ENCODE results near the gene PTK6.
"Not testable (repeated sequence)": the region's sequence is repeated elsewhere in the genome, so short reads cannot be mapped to it uniquely, and the experiment has no call there.

Gene PTK6

DNA sequence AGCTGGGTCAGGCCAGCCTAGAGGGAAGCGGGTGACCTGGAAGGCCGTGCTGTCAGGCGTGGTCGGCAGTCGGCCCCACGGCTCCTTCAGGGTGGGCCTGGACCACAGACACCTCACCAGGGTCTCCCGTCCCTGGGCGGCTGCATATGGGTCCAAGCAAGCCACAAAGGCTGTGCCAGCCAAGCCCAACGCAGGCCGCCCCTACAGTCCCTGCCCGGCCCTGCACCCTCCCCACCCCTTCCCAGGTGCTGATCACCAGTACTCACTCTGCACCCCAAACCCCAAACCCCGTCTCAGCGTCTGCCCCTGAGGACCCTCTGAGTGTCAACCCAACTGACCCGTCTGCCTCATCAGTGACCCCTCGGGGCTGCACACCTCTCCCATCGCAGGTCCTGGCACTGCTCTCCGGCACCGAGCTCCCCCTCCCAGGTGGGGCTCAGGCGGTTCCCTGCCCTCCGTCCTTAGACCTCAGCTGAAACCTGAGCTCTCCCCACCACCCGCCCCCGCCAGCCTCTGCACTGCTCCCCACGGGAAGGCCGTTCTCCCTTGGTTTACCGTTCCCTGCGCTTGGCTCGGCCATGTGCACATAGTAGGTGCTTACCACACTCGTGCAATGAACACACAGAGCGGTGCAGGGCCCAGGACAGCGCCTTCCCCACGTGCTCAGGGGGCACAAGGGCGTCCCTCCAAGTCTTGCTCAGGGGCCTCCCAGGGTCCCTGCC lies 18.1 kb downstream of the PTK6 start:
- no peak for DNase-seq (ENCODE audit: low read depth, low spot score)
- H3K9me3 ChIP-seq (ENCODE audit: control insufficient read depth, insufficient read depth, low read length) = no peaks in the 10 kb centered on the region
- peaks cover 13% of the 10 kb centered on the region; the same call in 1 of the 2 replicates for H3K36me3 ChIP-seq (ENCODE audit: control insufficient read depth, insufficient read depth, low read length)
- H3K4me3 ChIP-seq (ENCODE audit: low read length) = no peak overlapping the region; the same call in 1 of the 2 replicates
- no peak overlapping the region for H3K27ac ChIP-seq (ENCODE audit: low read length)
- WGBS (ENCODE audit: insufficient coverage, insufficient read length) = no CpG with 5 or more reads among the region's 32 CpGs
- H3K27me3 ChIP-seq (ENCODE audit: control insufficient read depth, insufficient read depth, low read length) = no peaks in the 10 kb centered on the region
- H3K4me1 ChIP-seq (ENCODE audit: control insufficient read depth, insufficient read depth, low read length) = peaks cover 4% of the 10 kb centered on the region

DNA sequence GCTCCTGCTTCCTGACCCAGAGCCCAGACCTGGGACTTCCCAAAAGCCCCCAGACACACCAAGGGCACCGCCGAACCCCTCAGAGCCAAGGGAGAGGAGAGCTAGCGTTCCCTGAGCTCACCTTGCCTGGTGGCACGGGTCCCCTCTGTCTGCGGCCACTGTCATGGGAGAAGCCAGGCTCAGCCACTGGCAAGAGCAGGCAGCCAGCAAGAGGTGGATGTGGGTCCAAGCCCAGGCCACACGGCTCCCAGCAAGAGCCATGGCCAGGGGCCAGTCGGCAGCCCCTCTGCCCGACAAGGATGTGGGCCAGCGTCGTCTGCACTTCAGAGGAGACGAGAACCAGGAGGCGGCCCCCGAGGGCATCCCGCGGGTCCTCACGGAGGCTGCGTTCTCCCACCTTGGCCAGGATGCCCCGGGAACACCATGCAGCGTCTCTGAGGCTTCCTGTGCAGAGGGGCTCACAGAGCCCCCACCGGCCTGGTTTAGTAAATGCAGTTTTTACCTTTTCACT lies 18.8 kb downstream of the PTK6 start:
- WGBS (ENCODE audit: insufficient coverage, insufficient read length) = no CpG with 5 or more reads among the region's 20 CpGs
- Histone ChIP-seq H3K36me3 (ENCODE audit: control insufficient read depth, insufficient read depth, low read length) (peaks cover 12% of the 10 kb centered on the region; the same call in 1 of the 2 replicates), H3K9me3 (ENCODE audit: control insufficient read depth, insufficient read depth, low read length) (no peaks in the 10 kb centered on the region), H3K27ac (ENCODE audit: low read length) (no peak overlapping the region), H3K4me3 (ENCODE audit: low read length) (no peak overlapping the region), H3K4me1 (ENCODE audit: control insufficient read depth, insufficient read depth, low read length) (peaks cover 4% of the 10 kb centered on the region), H3K27me3 (ENCODE audit: control insufficient read depth, insufficient read depth, low read length) (no peaks in the 10 kb centered on the region)
- DNase-seq (ENCODE audit: low read depth, low spot score) = no peak

DNA sequence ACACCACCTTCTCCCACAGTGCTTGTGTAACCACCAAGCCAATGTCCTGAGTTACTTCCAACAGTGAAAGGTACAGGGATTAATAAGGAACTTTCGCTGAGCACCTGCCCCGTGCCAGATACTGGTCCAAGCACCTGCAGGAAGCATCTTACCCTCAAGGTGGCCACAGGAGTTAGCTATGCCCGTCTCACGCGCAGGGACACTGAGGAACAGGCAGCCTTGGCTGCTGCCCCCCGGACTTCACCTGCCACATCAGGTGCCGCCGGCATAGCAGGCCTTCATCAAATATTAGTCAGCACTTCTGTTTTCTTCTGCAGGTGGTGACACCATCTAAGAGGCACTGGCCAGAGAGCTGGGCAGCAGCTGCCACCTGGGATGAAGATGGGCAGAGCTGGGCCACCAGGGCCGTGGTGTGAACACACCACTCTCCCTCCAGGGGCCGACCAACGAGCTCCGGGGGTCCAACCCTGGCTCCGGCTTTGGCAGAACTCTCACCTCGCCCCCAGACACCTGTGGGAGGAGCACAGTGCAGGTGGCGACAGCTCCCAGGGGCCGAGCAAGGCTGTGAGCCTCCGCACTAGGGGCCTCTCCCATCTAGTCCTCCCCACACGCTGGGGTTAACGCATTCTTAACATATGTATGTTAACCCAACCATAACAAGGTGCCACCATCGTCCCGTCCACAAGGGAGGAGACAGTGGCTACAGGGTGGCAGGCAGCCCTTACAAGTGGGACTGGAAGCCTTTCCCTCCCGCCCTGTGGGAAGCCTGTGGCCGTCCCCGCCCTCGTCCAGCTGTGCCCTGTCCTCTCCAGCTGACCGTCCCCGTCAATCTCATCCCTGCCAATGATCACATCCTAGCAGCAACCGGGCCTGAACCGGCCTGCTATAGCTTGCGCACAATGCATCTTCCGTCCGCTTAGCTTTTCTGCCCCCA lies 19.5 kb downstream of the PTK6 start:
- Histone ChIP-seq H3K27me3 (ENCODE audit: control insufficient read depth, insufficient read depth, low read length) (no peaks in the 10 kb centered on the region), H3K27ac (ENCODE audit: low read length) (no peak overlapping the region), H3K9me3 (ENCODE audit: control insufficient read depth, insufficient read depth, low read length) (no peaks in the 10 kb centered on the region), H3K4me1 (ENCODE audit: control insufficient read depth, insufficient read depth, low read length) (peaks cover 4% of the 10 kb centered on the region), H3K36me3 (ENCODE audit: control insufficient read depth, insufficient read depth, low read length) (peaks cover 7% of the 10 kb centered on the region; the same call in 1 of the 2 replicates), H3K4me3 (ENCODE audit: low read length) (no peak overlapping the region)
- no peak for DNase-seq (ENCODE audit: low read depth, low spot score)
- WGBS (ENCODE audit: insufficient coverage, insufficient read length) = no CpG with 5 or more reads among the region's 32 CpGs

DNA sequence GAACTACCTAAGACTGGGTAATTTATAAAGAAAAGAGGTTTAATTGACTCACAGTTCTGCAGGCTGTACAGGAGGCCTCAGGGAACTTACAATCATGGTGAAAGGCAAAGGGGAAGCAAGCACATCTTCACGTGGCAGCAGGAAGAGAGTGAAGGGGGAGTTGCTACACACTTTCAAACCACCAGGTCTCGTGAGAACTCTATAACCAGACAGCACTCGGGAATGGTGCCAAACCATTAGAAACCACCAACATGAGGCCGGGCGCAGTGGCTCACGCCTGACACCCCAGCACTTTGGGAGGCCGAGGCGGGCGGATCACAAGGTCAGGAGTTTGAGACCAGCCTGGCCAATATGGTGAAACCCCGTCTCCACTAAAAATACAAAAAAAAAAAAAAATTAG lies 22.7 kb downstream of the PTK6 start:
- DNase-seq (ENCODE audit: low read depth, low spot score); H3K4me3 ChIP-seq (ENCODE audit: low read length); H3K4me1 ChIP-seq (ENCODE audit: control insufficient read depth, insufficient read depth, low read length); H3K36me3 ChIP-seq (ENCODE audit: control insufficient read depth, insufficient read depth, low read length); H3K9me3 ChIP-seq (ENCODE audit: control insufficient read depth, insufficient read depth, low read length); H3K27ac ChIP-seq (ENCODE audit: low read length); H3K27me3 ChIP-seq (ENCODE audit: control insufficient read depth, insufficient read depth, low read length): not testable (repeated sequence)
- WGBS (ENCODE audit: insufficient coverage, insufficient read length) = no CpG with 5 or more reads among the region's 10 CpGs

DNA sequence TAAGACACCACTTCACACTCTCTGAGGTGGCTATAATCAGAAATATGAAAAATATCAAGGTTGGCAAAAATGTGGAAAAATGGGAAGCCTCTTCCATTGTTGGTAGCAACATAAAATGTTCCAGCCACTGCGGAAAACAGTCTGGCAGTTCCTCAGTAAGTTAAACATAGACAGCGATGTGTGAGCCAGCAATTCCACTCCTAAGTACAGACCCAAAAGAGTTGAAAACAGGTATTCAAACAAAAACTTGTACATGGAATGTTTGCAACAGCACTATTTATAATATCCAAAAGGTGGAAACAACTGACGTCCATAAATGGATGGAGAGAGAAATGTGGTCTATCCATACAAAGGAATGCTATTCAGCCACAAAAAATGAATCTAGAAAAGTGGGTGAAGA lies 24.0 kb downstream of the PTK6 start:
- no peaks in the 10 kb centered on the region for H3K36me3 ChIP-seq (ENCODE audit: control insufficient read depth, insufficient read depth, low read length)
- H3K9me3 ChIP-seq (ENCODE audit: control insufficient read depth, insufficient read depth, low read length) = no peaks in the 10 kb centered on the region
- H3K27me3 ChIP-seq (ENCODE audit: control insufficient read depth, insufficient read depth, low read length) = no peaks in the 10 kb centered on the region
- H3K4me3 ChIP-seq (ENCODE audit: low read length) = no peak overlapping the region
- H3K27ac ChIP-seq (ENCODE audit: low read length) = no peak overlapping the region
- H3K4me1 ChIP-seq (ENCODE audit: control insufficient read depth, insufficient read depth, low read length) = no peaks in the 10 kb centered on the region
- WGBS (ENCODE audit: insufficient coverage, insufficient read length) = no CpG with 5 or more reads among the region's 3 CpGs
- DNase-seq (ENCODE audit: low read depth, low spot score) = no peak

DNA sequence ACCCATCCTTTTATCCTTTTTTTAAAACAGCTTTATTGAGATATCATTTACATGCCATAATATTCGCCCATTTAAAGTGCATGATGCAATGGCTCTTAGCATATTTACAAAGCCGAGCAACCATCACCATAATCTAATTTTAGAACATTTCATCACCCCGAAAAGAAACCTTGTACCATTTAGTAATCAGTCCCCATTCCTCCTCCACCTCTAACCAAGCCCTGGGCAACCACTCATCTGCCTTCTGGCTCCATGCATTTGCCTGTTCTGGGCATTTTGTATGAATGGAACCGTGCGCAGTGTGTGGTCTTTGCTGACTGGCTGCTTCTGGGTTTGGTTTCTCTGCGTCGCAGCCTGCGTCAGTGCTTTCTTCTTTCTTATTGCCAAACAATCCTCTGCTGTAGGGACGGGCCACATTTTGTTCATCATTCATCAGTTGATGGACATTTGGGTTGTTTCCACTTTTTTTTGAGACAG lies 28.1 kb downstream of the PTK6 start:
- H3K4me3 ChIP-seq (ENCODE audit: low read length) = no peak overlapping the region
- H3K36me3 ChIP-seq (ENCODE audit: control insufficient read depth, insufficient read depth, low read length) = no peaks in the 10 kb centered on the region
- WGBS (ENCODE audit: insufficient coverage, insufficient read length) = no CpG with 5 or more reads among the region's 9 CpGs
- DNase-seq (ENCODE audit: low read depth, low spot score) = no peak
- no peaks in the 10 kb centered on the region for H3K9me3 ChIP-seq (ENCODE audit: control insufficient read depth, insufficient read depth, low read length)
- no peak overlapping the region for H3K27ac ChIP-seq (ENCODE audit: low read length)
- no peaks in the 10 kb centered on the region for H3K27me3 ChIP-seq (ENCODE audit: control insufficient read depth, insufficient read depth, low read length)
- H3K4me1 ChIP-seq (ENCODE audit: control insufficient read depth, insufficient read depth, low read length) = no peaks in the 10 kb centered on the region

DNA sequence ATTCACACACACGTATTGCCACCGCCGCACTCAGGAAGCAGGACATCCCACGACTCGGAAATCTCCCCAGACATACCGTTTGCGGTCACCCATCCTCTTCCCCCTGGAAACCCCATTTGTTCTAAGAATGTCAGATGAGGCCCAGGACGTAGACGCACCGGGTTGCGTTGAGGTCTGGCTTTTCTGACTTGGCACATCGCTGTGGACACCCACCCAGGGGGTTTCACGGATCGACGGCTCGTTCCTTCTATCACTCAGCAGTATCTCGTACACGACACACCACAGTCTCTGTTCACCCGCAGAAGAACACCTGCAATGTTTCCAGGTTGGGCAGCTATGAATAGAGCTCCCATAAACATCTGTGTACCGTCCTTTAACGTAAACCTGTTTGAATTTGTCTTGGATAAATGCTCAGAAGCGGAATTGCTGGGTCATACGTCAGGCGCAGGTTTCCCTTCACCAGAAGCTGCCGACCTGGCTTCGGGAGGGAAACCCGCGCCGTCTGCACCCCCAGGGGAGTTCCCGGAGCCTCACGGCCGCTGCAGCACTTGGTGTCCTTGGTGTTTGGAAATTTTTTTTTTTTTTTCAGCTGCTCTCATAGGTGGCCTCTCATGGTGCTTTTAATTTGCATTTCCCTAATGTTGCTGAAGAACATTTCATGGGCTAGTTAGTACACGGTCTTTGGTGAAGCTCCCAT lies 29.0 kb downstream of the PTK6 start:
- H3K36me3 ChIP-seq (ENCODE audit: control insufficient read depth, insufficient read depth, low read length) = no peaks in the 10 kb centered on the region
- no peaks in the 10 kb centered on the region for H3K27me3 ChIP-seq (ENCODE audit: control insufficient read depth, insufficient read depth, low read length)
- H3K9me3 ChIP-seq (ENCODE audit: control insufficient read depth, insufficient read depth, low read length) = no peaks in the 10 kb centered on the region
- H3K4me1 ChIP-seq (ENCODE audit: control insufficient read depth, insufficient read depth, low read length) = no peaks in the 10 kb centered on the region
- no peak for DNase-seq (ENCODE audit: low read depth, low spot score)
- WGBS (ENCODE audit: insufficient coverage, insufficient read length) = no CpG with 5 or more reads among the region's 33 CpGs
- H3K4me3 ChIP-seq (ENCODE audit: low read length) = no peak overlapping the region
- no peak overlapping the region for H3K27ac ChIP-seq (ENCODE audit: low read length)

DNA sequence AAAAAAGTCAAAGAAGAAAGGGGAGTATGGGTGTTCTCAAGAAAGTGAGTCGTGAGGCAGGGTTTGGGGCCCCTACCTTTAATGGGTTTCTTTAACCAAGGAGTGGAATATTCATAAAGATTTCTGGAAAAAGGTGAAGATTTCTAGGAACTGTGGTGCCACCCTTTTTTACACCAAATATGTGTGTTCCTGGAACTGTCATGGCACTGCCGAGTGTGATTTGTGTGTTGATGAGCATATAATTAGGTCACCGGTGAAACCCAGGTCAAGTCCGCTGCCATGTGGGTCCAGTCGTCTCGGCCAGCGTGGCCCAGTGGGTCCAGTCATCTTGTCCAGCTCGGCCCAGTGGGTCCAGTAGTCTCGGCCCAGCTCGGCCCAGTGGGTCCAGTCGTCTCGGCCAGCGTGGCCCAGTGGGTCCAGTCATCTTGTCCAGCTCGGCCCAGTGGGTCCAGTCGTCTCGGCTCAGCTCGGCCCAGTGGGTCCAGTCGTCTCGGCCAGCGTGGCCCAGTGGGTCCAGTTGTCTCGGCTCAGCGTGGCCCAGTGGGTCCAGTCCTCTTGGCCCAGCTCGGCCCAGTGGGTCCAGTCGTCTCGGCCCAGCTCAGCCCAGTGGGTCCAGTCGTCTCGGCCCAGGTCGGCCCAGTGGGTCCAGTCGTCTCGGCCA lies 30.0 kb downstream of the PTK6 start:
- no peak for DNase-seq (ENCODE audit: low read depth, low spot score)
- Histone ChIP-seq H3K27me3 (ENCODE audit: control insufficient read depth, insufficient read depth, low read length) (no peaks in the 10 kb centered on the region), H3K36me3 (ENCODE audit: control insufficient read depth, insufficient read depth, low read length) (no peaks in the 10 kb centered on the region), H3K4me3 (ENCODE audit: low read length) (no peak overlapping the region), H3K9me3 (ENCODE audit: control insufficient read depth, insufficient read depth, low read length) (no peaks in the 10 kb centered on the region), H3K27ac (ENCODE audit: low read length) (no peak overlapping the region), H3K4me1 (ENCODE audit: control insufficient read depth, insufficient read depth, low read length) (peaks cover 7% of the 10 kb centered on the region)
- no CpG with 5 or more reads among the region's 30 CpGs for WGBS (ENCODE audit: insufficient coverage, insufficient read length)

DNA sequence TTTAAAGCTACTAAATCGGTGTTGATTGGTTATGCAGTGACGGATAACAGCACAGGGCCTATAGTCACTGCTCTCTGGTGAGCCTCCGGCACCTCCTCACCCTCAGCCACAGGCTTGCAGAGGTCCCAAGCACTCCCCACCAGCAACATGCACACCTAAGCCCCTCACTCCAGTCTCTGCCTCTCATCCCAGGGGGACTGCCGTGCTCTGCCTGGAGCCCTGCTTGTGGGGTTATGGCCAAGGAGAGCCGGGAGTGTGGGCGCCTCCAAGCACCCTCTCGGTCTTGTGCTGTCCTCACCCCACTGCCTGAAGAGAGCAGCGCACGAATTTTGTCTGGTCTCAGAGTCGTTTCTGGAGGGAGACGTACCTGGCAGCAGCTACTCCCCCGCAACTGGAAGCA lies 31.5 kb downstream of the PTK6 start:
- peaks cover 8% of the 10 kb centered on the region for H3K4me1 ChIP-seq (ENCODE audit: control insufficient read depth, insufficient read depth, low read length)
- no peaks in the 10 kb centered on the region for H3K27me3 ChIP-seq (ENCODE audit: control insufficient read depth, insufficient read depth, low read length)
- no peak overlapping the region for H3K4me3 ChIP-seq (ENCODE audit: low read length)
- no peaks in the 10 kb centered on the region for H3K36me3 ChIP-seq (ENCODE audit: control insufficient read depth, insufficient read depth, low read length)
- H3K9me3 ChIP-seq (ENCODE audit: control insufficient read depth, insufficient read depth, low read length) = no peaks in the 10 kb centered on the region
- no peak overlapping the region for H3K27ac ChIP-seq (ENCODE audit: low read length)
- DNase-seq (ENCODE audit: low read depth, low spot score) = no peak
- WGBS (ENCODE audit: insufficient coverage, insufficient read length) = no CpG with 5 or more reads among the region's 12 CpGs

DNA sequence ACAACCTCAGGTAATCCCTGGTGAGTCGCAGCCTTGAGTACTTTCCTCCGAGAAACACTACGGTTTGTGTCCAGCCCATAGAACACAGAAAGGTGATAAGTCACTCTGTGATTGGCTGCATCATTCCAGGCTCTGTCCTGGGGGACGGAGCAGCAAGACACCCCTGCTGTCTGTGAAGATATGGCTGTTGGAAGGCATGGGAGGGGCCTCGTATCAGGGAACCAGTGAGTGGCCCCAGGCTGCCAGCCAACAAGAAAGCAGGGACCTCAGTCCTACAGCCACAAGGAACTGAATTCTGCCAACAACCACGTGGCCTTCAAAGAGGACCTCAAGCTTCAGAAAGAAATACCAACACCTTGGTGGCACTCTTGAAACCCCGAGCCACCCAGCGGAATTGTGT lies 31.9 kb downstream of the PTK6 start:
- no peaks in the 10 kb centered on the region for H3K9me3 ChIP-seq (ENCODE audit: control insufficient read depth, insufficient read depth, low read length)
- WGBS (ENCODE audit: insufficient coverage, insufficient read length) = no CpG with 5 or more reads among the region's 8 CpGs
- DNase-seq (ENCODE audit: low read depth, low spot score) = no peak

More for the DNA sequence above, 31.9 kb downstream of the PTK6 start:
- no peak overlapping the region for H3K27ac ChIP-seq (ENCODE audit: low read length)
- H3K36me3 ChIP-seq (ENCODE audit: control insufficient read depth, insufficient read depth, low read length) = no peaks in the 10 kb centered on the region
- no peak overlapping the region for H3K4me3 ChIP-seq (ENCODE audit: low read length)
- peaks cover 8% of the 10 kb centered on the region for H3K4me1 ChIP-seq (ENCODE audit: control insufficient read depth, insufficient read depth, low read length)
- H3K27me3 ChIP-seq (ENCODE audit: control insufficient read depth, insufficient read depth, low read length) = no peaks in the 10 kb centered on the region

Measured in iPS DF 6.9 (cell line).